ENCODE measurements around the gene TAOK3.

- TF ChIP-seq POLR2A (IDR thresholded peaks at IDR 0.05; ENCODE audit: extremely low read depth, insufficient read length) (no peak), CTCF (IDR thresholded peaks at IDR 0.05; ENCODE audit: low read depth, low read length) (no peak), MAX (IDR thresholded peaks at IDR 0.05; ENCODE audit: low read depth, low read length) (no peak), MYC (IDR thresholded peaks at IDR 0.05; ENCODE audit: low read depth, low read length) (no peak)
These were observed 79.9 kb downstream of the TAOK3 start for GRCh38 chr12:118292836-118293235.
